GM15510 (cell line): ENCODE results near the gene NR4A3.

ENCODE experiments used
- POLR2A ChIP-seq: IDR thresholded peaks from 3 replicates; pipeline ENCODE4 v1.6.1; 2011; ENCODE audit warnings: borderline replicate concordance; ENCODE audit not compliant: insufficient read length; ENCODE audit errors: extremely low read depth

Gene NR4A3

DNA sequence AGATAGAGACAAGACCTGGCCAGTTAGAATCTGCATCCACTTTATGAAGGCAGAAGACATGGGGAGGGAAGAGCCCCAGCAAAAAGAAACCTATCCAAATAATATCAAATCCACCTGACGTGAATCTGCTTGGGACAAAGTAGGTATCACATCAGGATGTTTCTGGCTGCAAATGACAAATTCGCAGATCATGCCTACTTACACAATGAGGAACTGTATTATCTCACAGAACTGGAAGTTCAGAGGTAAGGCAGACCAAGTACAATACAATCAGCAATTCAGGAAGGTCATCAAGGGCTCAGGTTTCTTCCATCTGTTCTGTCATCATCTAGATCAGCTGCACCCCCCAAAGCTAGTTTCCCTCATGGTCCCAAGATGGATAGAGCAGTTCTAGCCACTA is 13.2 kb upstream of the NR4A3 start:
- TF ChIP-seq POLR2A: no peak

GRCh38 chr9:99809586-99810319 is 11.9 kb upstream of the NR4A3 start:
- no peak for TF ChIP-seq POLR2A

DNA sequence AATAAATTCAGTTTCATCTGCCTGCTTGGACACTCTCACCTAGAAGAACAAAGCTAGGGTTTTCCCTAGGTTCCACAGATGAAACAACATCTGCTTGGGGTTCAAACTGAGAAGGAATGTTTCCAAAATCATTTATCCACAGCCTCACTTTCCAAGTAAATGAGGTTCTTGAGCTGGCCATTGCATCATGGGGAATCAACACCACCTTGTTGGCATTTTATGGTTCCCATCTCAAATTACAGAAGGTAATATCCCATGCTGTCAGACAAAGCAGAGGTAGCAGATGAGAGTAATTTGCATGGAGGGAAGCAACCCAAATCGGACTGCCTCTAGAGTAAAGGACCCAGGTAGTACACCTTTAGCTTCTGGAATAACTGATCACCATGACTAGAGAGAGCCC is 10.5 kb upstream of the NR4A3 start:
- no peak for TF ChIP-seq POLR2A

DNA sequence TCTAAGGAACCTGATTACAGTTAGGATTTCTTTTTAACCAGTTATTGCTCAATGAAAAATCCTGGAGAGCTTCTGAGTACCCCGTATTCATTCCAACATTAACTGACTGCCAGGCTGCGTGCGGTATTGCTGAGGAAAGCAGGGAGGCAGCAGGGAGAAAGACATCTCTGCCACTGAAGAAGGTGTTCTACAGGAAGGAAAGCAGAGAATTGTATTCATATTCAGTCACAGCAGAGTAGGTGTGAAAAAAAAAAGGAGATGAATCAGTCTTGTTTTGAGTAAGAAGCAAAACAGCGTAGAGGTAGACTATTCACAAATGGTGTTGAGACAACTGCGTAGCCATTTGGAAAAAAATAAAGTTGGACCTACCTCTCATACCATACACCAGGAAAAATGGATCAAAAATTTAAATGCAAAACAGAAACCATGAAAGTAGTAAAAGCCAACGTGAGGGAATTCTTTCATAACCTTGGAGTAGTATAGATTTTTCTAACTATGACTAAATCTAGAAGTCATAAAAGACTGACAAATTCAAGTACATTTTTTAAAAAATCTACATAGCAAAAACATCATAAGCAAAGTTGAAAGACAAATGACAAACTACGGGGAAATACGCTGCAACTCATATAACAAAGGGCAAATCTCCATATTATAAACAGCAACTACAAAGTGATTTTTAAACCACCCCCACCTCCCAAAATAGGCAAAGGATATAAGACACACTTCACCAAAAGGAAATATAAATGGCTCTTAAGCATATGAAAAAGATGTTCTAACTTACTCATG is 9.9 kb upstream of the NR4A3 start:
- no peak for TF ChIP-seq POLR2A

- TF ChIP-seq POLR2A: no peak
Observed at GRCh38 chr9:99813739-99814138, 7.9 kb upstream of the NR4A3 start.

GRCh38 chr9:99814359-99814758 is 7.3 kb upstream of the NR4A3 start:
- no peak for TF ChIP-seq POLR2A

GRCh38 chr9:99816392-99816791 is 5.3 kb upstream of the NR4A3 start:
- TF ChIP-seq POLR2A: no peak

GRCh38 chr9:99818500-99818899 is 3.2 kb upstream of the NR4A3 start:
- TF ChIP-seq POLR2A: no peak

DNA sequence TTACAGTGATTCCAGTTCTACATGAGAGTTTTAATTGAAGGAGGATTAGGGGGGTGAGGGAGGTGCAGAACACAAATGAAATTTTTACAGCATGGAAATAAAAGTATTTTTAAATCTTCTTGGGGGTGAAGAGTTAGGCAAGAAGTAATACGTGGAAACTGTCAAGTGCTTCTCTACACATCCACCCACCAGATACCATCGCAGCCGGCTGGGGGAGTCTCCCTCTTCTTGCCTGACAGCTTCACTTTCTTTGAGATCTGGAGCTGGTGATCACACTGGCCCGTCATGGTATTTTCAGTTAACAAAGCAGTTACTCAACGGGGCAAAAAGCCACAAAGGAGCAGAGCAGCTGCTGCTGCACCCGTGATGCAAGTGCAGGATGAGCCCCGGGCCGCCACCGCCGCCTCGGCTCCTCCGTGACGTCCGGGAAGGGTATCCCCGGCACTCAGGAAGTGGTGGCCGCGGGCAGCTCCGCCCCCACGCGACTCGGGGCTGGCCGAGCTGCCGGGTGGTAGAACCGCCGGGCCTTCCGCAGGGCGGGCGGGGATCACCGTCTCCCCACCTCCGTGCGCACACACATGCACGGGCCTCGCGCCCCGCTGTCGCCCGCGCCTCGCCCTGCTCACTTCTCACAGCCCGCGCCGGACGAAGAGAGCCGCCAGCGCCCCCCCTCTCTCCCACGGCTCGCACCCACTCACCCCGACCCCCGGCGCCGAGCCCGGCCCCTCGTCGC is 2.4 kb upstream of the NR4A3 start:
- peak; percentile 88 for TF ChIP-seq POLR2A

GRCh38 chr9:99819856-99820684 is 1.6 kb upstream of the NR4A3 start:
- peak; percentile 40 for TF ChIP-seq POLR2A

DNA sequence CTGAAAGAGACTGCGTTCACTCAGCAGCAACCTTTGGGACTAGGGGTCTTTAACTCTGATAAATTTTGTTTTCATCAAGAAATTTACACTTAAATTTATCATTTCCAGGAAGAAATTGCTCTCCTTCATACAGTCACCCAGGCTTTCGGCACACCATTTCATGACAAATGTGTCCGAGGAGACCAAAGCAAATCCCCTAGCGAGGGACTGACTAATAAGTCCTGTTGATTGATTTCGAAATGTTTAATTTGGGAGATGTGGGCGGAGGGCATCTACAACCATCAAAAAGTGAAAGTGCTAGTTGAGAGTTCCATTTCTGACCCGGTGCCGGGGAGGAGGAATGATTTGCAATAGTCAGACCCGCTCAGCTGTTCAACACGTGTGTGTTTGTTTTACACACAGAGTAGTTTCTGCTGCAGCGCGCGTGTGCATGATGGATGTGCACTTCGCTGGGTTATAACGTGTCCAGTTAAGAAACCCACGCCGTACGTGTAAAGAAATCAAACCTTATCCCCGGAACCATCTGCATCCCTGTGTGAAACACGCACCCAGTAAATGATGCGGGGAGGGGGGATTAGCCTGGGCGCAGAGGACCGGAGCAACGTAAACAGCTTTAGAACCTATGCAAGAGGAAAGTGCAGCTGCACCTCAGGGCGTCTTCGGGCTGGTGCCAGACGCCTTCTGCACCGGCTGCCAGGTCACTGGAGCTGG is 845 bp upstream of the NR4A3 start:
- peak; percentile 13 for TF ChIP-seq POLR2A

GRCh38 chr9:99822109-99822805 is 572 bp downstream of the NR4A3 start:
- no peak for TF ChIP-seq POLR2A
